MG63 (cell line): Measurements from ENCODE around the gene GPR83. TPM values are rescaled to one million over a fixed set of nuclear protein-coding genes. Genes with fewer than 3 reads are reported as not detected.

Source experiments
- total RNA-seq: library from RNA; depleted of rRNA; stranded (reverse); fragments of >200 nt; shearing (Covaris generic); gene quantifications from 2 replicates; pipeline ENCODE4 v1.2.3, GENCODE V29; 2014; ENCODE audit warnings: low replicate concordance; rRNA removed

Gene GPR83
- total RNA-seq, 1 experiment from 2014 or later, result not detected

Other genes starting within 250 kb of the GPR83 start
- gene IZUMO1R, start 96.8 kb downstream of the GPR83 start, total RNA-seq, result not detected in 2 replicates
- gene MRE11, start 92.4 kb upstream of the GPR83 start, total RNA-seq, result 8.8 and 27.8 TPM in 2 replicates
- gene ANKRD49, start 92.6 kb upstream of the GPR83 start, total RNA-seq, result 11.3 and 24.2 TPM in 2 replicates
- not detected in 2 replicates for gene C11orf97, start 111.0 kb upstream of the GPR83 start, total RNA-seq
- gene FUT4, start 142.5 kb upstream of the GPR83 start, total RNA-seq, result 4.6 and 9.4 TPM in 2 replicates
- gene PIWIL4, start 165.9 kb upstream of the GPR83 start, total RNA-seq, result 0.20 TPM in 1 of 2 replicates, not detected in the other